Naive thymus-derived CD4-positive, alpha-beta T cell (primary cell): ENCODE measurements around the gene HLCS. TPM values are rescaled to one million over a fixed set of nuclear protein-coding genes. Genes with fewer than 3 reads are reported as not detected.

Source experiments
- ATAC-seq: fragments of 150-1000 bp; cut with Tn5 transposase; 2 replicates; pipeline ENCODE4 v1.10.0; 2021; ENCODE audit warnings: mild to moderate bottlenecking, moderate library complexity
- CTCF ChIA-PET: fragments of 350-600 bp; sonication (Branson Sonifier 250); formaldehyde crosslinking; loops from one replicate; lab custom pipeline; 2021; ENCODE audit warnings: antibody characterized with exemption; lab: Charles Lee
- POLR2A ChIA-PET: fragments of 350-600 bp; sonication (Branson Sonifier 250); formaldehyde crosslinking; loops from one replicate; lab custom pipeline; 2021; ENCODE audit warnings: antibody characterized with exemption, inconsistent platforms; lab: Charles Lee
- DNase-seq, 9 donors: peaks; one replicate each; pipeline versions ENCODE4 v3.0.0 to v3.0.0-alpha.2; 2020 to 2022; ENCODE audit warnings: mixed read lengths in 1 of 9
- H3K27ac ChIP-seq: one replicate; pipeline ENCODE4 v1.7.0; 2013; ENCODE audit warnings: mild to moderate bottlenecking, low read depth, low read length, moderate library complexity
- H3K27me3 ChIP-seq, 2 donors: one replicate each; pipeline ENCODE4 v1.7.0; 2013; ENCODE audit warnings: low read length in 2 of 2, mild to moderate bottlenecking in 2 of 2, moderate library complexity in 2 of 2; ENCODE audit not compliant: control insufficient read depth in 2 of 2, insufficient read depth in 2 of 2
- H3K36me3 ChIP-seq, 3 experiments: 1 replicate in 2 of 3; 2 replicates in 1 of 3; pipeline ENCODE4 v1.7.0; 2013; ENCODE audit warnings: low read length in 3 of 3, mild to moderate bottlenecking in 3 of 3, moderate library complexity in 1 of 3; ENCODE audit not compliant: insufficient read depth in 3 of 3, control insufficient read depth in 2 of 3
- H3K4me1 ChIP-seq, 2 donors: one replicate each; pipeline ENCODE4 v1.7.0; 2013; ENCODE audit warnings: low read length in 2 of 2, mild to moderate bottlenecking in 2 of 2, moderate library complexity in 1 of 2; ENCODE audit not compliant: control insufficient read depth in 2 of 2, insufficient read depth in 2 of 2
- H3K4me3 ChIP-seq: 2 replicates; pipeline ENCODE4 v1.7.0; 2013; ENCODE audit warnings: mild to moderate bottlenecking, low read length
- H3K9me3 ChIP-seq, 3 experiments: 1 replicate in 2 of 3; 2 replicates in 1 of 3; pipeline ENCODE4 v1.7.0; 2013; ENCODE audit warnings: low read length in 3 of 3; ENCODE audit not compliant: control insufficient read depth in 2 of 3
- H3K27ac Mint-ChIP-seq, 9 donors: one replicate each; pipeline ENCODE4 v1.8.0; 2020 to 2022; ENCODE audit warnings: mixed read lengths in 9 of 9, mild to moderate bottlenecking in 8 of 9, moderate library complexity in 5 of 9, inconsistent platforms in 2 of 9
- H3K27me3 Mint-ChIP-seq, 5 donors: one replicate each; pipeline ENCODE4 v1.8.0; 2021 to 2022; ENCODE audit warnings: mixed read lengths in 5 of 5, mild to moderate bottlenecking in 1 of 5
- H3K36me3 Mint-ChIP-seq, 5 donors: one replicate each; pipeline ENCODE4 v1.8.0; 2020 to 2022; ENCODE audit warnings: mixed read lengths in 5 of 5, mild to moderate bottlenecking in 3 of 5, inconsistent platforms in 1 of 5
- H3K4me1 Mint-ChIP-seq, 7 donors: one replicate each; pipeline ENCODE4 v1.8.0; 2020 to 2022; ENCODE audit warnings: mixed read lengths in 7 of 7, mild to moderate bottlenecking in 3 of 7, inconsistent platforms in 1 of 7
- H3K4me3 Mint-ChIP-seq, 10 donors: one replicate each; pipeline ENCODE4 v1.8.0; 2020 to 2022; ENCODE audit warnings: mild to moderate bottlenecking in 10 of 10, mixed read lengths in 10 of 10, moderate library complexity in 6 of 10, inconsistent platforms in 2 of 10
- H3K9me3 Mint-ChIP-seq, 11 donors: one replicate each; pipeline ENCODE4 v1.8.0; 2020 to 2022; ENCODE audit warnings: mixed read lengths in 11 of 11, mild to moderate bottlenecking in 4 of 11, inconsistent platforms in 1 of 11, moderate library complexity in 1 of 11
- intact Hi-C, 2 donors: fragments of 100-400 bp; cut with micrococcal nuclease; formaldehyde crosslinking; loops; one replicate each; pipeline ENCODE4 v1.15.1; 2023
- polyA plus RNA-seq, 2 donors: library from polyadenylated mRNA; unstranded; fragments of 300-500 nt; fragmentation: Illumina TruSeq; gene quantifications; one replicate each; pipeline ENCODE4 v1.2.3, GENCODE V29; 2021
- total RNA-seq, 6 experiments: library from RNA in 5 of 6; stranded (reverse) in 5 of 6; gene quantifications; 1 replicate in 5 of 6; 2 replicates in 1 of 6; pipeline ENCODE4 v1.2.3 and lab custom pipeline; 2021 to 2026

HLCS gene
- total and polyA plus RNA-seq, 7 experiments from 2014 or later: 7.0 to 19.3 (median 9.0) TPM

GRCh38 chr21:36785615-36786014, 180.9 kb downstream of the HLCS start:
- H3K27me3 Mint-ChIP-seq: no peaks in the 10 kb centered on the region
- no peak overlapping the region for H3K27ac Mint-ChIP-seq
- no peaks in the 10 kb centered on the region for H3K9me3 Mint-ChIP-seq
- peaks cover 0 to 18% (median 8%) of the 10 kb centered on the region in 5 donors for H3K36me3 Mint-ChIP-seq
- intact Hi-C loops: no loop called here
- H3K4me3 Mint-ChIP-seq: no peak overlapping the region
- Histone ChIP-seq H3K9me3 (no peaks in the 10 kb centered on the region), H3K27me3 (no peaks in the 10 kb centered on the region), H3K4me1 (no peaks in the 10 kb centered on the region), H3K4me3 (no peak overlapping the region), H3K27ac (no peak overlapping the region), H3K36me3 (no peaks in the 10 kb centered on the region)
- ChIA-PET POLR2A (no interaction called here), CTCF (interaction anchor here (0.7 kb wide), 1 partner anchor 380 kb away, joined by 3 read pairs; no protein-coding TSS in a partner anchor)
- ATAC-seq: no peak
- H3K4me1 Mint-ChIP-seq: peaks cover 0 to 7% (median 0%) of the 10 kb centered on the region in 7 donors
- DNase-seq: no peak

- CTCF ChIA-PET: interaction anchor here (0.8 kb wide), 1 partner anchor 15 kb away, joined by 5 read pairs; no protein-coding TSS in a partner anchor
- no peak overlapping the region for H3K4me3 ChIP-seq
- H3K27me3 ChIP-seq: no peaks in the 10 kb centered on the region
- H3K27ac ChIP-seq: no peak overlapping the region
- H3K4me1 Mint-ChIP-seq: peaks cover 0 to 7% (median 0%) of the 10 kb centered on the region in 7 donors
- no peak for ATAC-seq
- no peaks in the 10 kb centered on the region for H3K27me3 Mint-ChIP-seq
- H3K9me3 Mint-ChIP-seq: no peaks in the 10 kb centered on the region
- no peak overlapping the region for H3K27ac Mint-ChIP-seq
- POLR2A ChIA-PET: no interaction called here
- intact Hi-C loops: no loop called here
- H3K36me3 ChIP-seq: no peaks in the 10 kb centered on the region
- H3K9me3 ChIP-seq: no peaks in the 10 kb centered on the region
- no peak overlapping the region for H3K4me3 Mint-ChIP-seq
- no peaks in the 10 kb centered on the region for H3K4me1 ChIP-seq
- peaks cover 0 to 18% (median 8%) of the 10 kb centered on the region in 5 donors for H3K36me3 Mint-ChIP-seq
- no peak for DNase-seq
Observed at GRCh38 chr21:36784947-36785346, 181.5 kb downstream of the HLCS start.

- Mint-ChIP-seq H3K36me3 (peaks cover 0 to 21% (median 4%) of the 10 kb centered on the region in 5 donors), H3K9me3 (no peaks in the 10 kb centered on the region), H3K4me1 (peaks cover 0 to 7% (median 0%) of the 10 kb centered on the region in 7 donors), H3K27ac (no peak overlapping the region), H3K27me3 (no peaks in the 10 kb centered on the region), H3K4me3 (no peak overlapping the region)
- POLR2A ChIA-PET: no interaction called here
- intact Hi-C loops: no loop called here
- no peaks in the 10 kb centered on the region for H3K4me1 ChIP-seq
- no peak overlapping the region for H3K27ac ChIP-seq
- H3K27me3 ChIP-seq: no peaks in the 10 kb centered on the region
- ATAC-seq (no peak), DNase-seq (no peak)
- no peaks in the 10 kb centered on the region for H3K36me3 ChIP-seq
- H3K4me3 ChIP-seq: no peak overlapping the region
- CTCF ChIA-PET: interaction anchor here (0.8 kb wide), 1 partner anchor 14 kb away, joined by 5 read pairs; no protein-coding TSS in a partner anchor
- H3K9me3 ChIP-seq: no peaks in the 10 kb centered on the region
Observed at GRCh38 chr21:36783612-36784374, 182.7 kb downstream of the HLCS start.

- CTCF ChIA-PET: no interaction called here
- H3K36me3 Mint-ChIP-seq: peaks cover 0 to 11% (median under 1%) of the 10 kb centered on the region in 5 donors
- no peak for DNase-seq
- H3K4me1 ChIP-seq: no peaks in the 10 kb centered on the region
- no peak overlapping the region for H3K27ac ChIP-seq
- intact Hi-C loops: no loop called here
- ATAC-seq: no peak
- POLR2A ChIA-PET: interaction anchor here (0.6 kb wide), 1 partner anchor 290 kb away, joined by 3 read pairs; no protein-coding TSS in a partner anchor
- H3K27me3 ChIP-seq: no peaks in the 10 kb centered on the region
- H3K4me3 ChIP-seq: no peak overlapping the region
- peaks cover 0 to 8% (median 0%) of the 10 kb centered on the region in 7 donors for H3K4me1 Mint-ChIP-seq
- H3K9me3 ChIP-seq: no peaks in the 10 kb centered on the region
- H3K36me3 ChIP-seq: no peaks in the 10 kb centered on the region
- H3K27me3 Mint-ChIP-seq: no peaks in the 10 kb centered on the region
- no peaks in the 10 kb centered on the region for H3K9me3 Mint-ChIP-seq
- H3K27ac Mint-ChIP-seq: no peak overlapping the region
- H3K4me3 Mint-ChIP-seq: no peak overlapping the region
Observed at GRCh38 chr21:36780861-36781260, 185.6 kb downstream of the HLCS start.

- no peak for DNase-seq
- Mint-ChIP-seq H3K27me3 (no peaks in the 10 kb centered on the region), H3K4me3 (no peak overlapping the region), H3K36me3 (peaks cover 0 to 11% (median 0%) of the 10 kb centered on the region in 5 donors), H3K27ac (no peak overlapping the region), H3K9me3 (no peaks in the 10 kb centered on the region), H3K4me1 (peaks cover 0 to 8% (median 0%) of the 10 kb centered on the region in 7 donors)
- H3K36me3 ChIP-seq: no peaks in the 10 kb centered on the region
- no peak overlapping the region for H3K27ac ChIP-seq
- ChIA-PET CTCF (no interaction called here), POLR2A (no interaction called here)
- intact Hi-C loops: no loop called here
- no peaks in the 10 kb centered on the region for H3K9me3 ChIP-seq
- no peak for ATAC-seq
- H3K27me3 ChIP-seq: no peaks in the 10 kb centered on the region
- H3K4me3 ChIP-seq: no peak overlapping the region
- H3K4me1 ChIP-seq: no peaks in the 10 kb centered on the region
Observed at GRCh38 chr21:36776981-36777617, 189.4 kb downstream of the HLCS start.

GRCh38 chr21:36773995-36774394, 192.5 kb downstream of the HLCS start:
- H3K36me3 ChIP-seq: no peaks in the 10 kb centered on the region
- intact Hi-C loops: no loop called here
- ChIA-PET CTCF (no interaction called here), POLR2A (no interaction called here)
- no peaks in the 10 kb centered on the region for H3K27me3 ChIP-seq
- ATAC-seq (no peak), DNase-seq (no peak)
- Mint-ChIP-seq H3K4me3 (no peak overlapping the region), H3K4me1 (peaks cover 0 to 5% (median 0%) of the 10 kb centered on the region in 7 donors), H3K9me3 (no peaks in the 10 kb centered on the region), H3K27me3 (no peaks in the 10 kb centered on the region), H3K27ac (peak overlapping the region in 1 of 9 donors; percentile 31), H3K36me3 (peaks cover 0 to 5% (median 0%) of the 10 kb centered on the region in 5 donors)
- no peak overlapping the region for H3K27ac ChIP-seq
- H3K9me3 ChIP-seq: no peaks in the 10 kb centered on the region
- no peaks in the 10 kb centered on the region for H3K4me1 ChIP-seq
- H3K4me3 ChIP-seq: no peak overlapping the region
